Panc1 (cell line): ENCODE measurements around the gene ZC3H18.

Experiments used
- POLR2AphosphoS5 ChIP-seq: IDR thresholded peaks from 2 replicates; pipeline ENCODE4 v1.6.1; 2012; ENCODE audit warnings: mild to moderate bottlenecking, low read depth, low read length, moderate library complexity
- TF ChIP-seq, protein P1 (sequence below): fragments of 450-650 bp; IDR thresholded peaks from 2 replicates; pipeline ENCODE4 v1.5.1; 2017; ENCODE audit warnings: mild to moderate bottlenecking
- TF ChIP-seq, protein P2 (sequence below), 2 experiments: IDR thresholded peaks; 2 replicates each; pipeline ENCODE4 v1.6.1; 2011 to 2012; ENCODE audit warnings: low read depth in 2 of 2, control low read depth in 1 of 2, low read length in 1 of 2, mild to moderate bottlenecking in 1 of 2, moderate library complexity in 1 of 2; ENCODE audit not compliant: insufficient read depth in 1 of 2

DNA sequence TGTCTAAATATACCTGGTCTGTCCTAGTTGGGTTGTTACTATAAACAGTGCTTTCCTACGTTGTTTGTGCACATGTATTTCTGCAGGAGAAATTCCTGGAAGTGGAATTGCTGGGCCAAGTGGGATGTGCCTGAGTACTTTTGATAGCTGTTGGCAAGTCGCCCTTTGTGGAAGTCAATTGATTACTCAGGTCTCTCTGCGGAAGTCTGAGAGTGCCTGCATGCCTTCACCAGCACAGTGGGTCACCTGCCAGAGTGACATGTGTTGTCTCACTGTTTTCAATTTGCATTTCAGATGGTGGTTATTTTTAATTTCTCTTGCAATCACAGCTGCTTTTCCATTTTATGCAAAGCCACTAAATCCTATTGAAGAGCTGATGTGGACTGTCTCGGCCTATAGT lies 94.9 kb downstream of the ZC3H18 start:
- no peak for TF ChIP-seq POLR2AphosphoS5
- TF ChIP-seq, protein P1, sequence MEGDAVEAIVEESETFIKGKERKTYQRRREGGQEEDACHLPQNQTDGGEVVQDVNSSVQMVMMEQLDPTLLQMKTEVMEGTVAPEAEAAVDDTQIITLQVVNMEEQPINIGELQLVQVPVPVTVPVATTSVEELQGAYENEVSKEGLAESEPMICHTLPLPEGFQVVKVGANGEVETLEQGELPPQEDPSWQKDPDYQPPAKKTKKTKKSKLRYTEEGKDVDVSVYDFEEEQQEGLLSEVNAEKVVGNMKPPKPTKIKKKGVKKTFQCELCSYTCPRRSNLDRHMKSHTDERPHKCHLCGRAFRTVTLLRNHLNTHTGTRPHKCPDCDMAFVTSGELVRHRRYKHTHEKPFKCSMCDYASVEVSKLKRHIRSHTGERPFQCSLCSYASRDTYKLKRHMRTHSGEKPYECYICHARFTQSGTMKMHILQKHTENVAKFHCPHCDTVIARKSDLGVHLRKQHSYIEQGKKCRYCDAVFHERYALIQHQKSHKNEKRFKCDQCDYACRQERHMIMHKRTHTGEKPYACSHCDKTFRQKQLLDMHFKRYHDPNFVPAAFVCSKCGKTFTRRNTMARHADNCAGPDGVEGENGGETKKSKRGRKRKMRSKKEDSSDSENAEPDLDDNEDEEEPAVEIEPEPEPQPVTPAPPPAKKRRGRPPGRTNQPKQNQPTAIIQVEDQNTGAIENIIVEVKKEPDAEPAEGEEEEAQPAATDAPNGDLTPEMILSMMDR = no peak
- TF ChIP-seq, protein P2, sequence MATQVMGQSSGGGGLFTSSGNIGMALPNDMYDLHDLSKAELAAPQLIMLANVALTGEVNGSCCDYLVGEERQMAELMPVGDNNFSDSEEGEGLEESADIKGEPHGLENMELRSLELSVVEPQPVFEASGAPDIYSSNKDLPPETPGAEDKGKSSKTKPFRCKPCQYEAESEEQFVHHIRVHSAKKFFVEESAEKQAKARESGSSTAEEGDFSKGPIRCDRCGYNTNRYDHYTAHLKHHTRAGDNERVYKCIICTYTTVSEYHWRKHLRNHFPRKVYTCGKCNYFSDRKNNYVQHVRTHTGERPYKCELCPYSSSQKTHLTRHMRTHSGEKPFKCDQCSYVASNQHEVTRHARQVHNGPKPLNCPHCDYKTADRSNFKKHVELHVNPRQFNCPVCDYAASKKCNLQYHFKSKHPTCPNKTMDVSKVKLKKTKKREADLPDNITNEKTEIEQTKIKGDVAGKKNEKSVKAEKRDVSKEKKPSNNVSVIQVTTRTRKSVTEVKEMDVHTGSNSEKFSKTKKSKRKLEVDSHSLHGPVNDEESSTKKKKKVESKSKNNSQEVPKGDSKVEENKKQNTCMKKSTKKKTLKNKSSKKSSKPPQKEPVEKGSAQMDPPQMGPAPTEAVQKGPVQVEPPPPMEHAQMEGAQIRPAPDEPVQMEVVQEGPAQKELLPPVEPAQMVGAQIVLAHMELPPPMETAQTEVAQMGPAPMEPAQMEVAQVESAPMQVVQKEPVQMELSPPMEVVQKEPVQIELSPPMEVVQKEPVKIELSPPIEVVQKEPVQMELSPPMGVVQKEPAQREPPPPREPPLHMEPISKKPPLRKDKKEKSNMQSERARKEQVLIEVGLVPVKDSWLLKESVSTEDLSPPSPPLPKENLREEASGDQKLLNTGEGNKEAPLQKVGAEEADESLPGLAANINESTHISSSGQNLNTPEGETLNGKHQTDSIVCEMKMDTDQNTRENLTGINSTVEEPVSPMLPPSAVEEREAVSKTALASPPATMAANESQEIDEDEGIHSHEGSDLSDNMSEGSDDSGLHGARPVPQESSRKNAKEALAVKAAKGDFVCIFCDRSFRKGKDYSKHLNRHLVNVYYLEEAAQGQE (IDR thresholded peaks at IDR 0.05; ENCODE audit: insufficient read depth in 1 of 2, low read depth in 2 of 2, low read length in 1 of 2) = no peak
